ENCODE measurements around the gene ATM.
"Not testable (repeated sequence)": the region's sequence is repeated elsewhere in the genome, so short reads cannot be mapped to it uniquely, and the experiment has no call there.

Gene ATM

GRCh38 chr11:108269583-108269982 is 46.7 kb downstream of the ATM start:
- no peak for TF ChIP-seq CTCF (IDR thresholded peaks at IDR 0.05; ENCODE audit: low read depth, low read length)
- in situ Hi-C loops (cut with HindIII; ENCODE audit: low sequenced_read_pairs), result no loop called here
- no peak for DNase-seq (ENCODE audit: low read depth, low spot score)
- H3K4me3 ChIP-seq (ENCODE audit: low read depth, low read length), result no peak overlapping the region

- DNase-seq (ENCODE audit: low read depth, low spot score); in situ Hi-C loops (cut with HindIII; ENCODE audit: low sequenced_read_pairs); H3K4me3 ChIP-seq (ENCODE audit: low read depth, low read length): not testable (repeated sequence)
Observed at GRCh38 chr11:108276985-108277616, 54.2 kb downstream of the ATM start.

GRCh38 chr11:108278546-108278945 is 55.7 kb downstream of the ATM start:
- DNase-seq (ENCODE audit: low read depth, low spot score), result no peak
- in situ Hi-C loops (cut with HindIII; ENCODE audit: low sequenced_read_pairs), result no loop called here
- TF ChIP-seq CTCF (IDR thresholded peaks at IDR 0.05; ENCODE audit: low read depth, low read length), result no peak
- no peak overlapping the region for H3K4me3 ChIP-seq (ENCODE audit: low read depth, low read length)

- in situ Hi-C loops (cut with HindIII; ENCODE audit: low sequenced_read_pairs), result no loop called here
- DNase-seq (ENCODE audit: low read depth, low spot score), result no peak
- no peak for TF ChIP-seq CTCF (IDR thresholded peaks at IDR 0.05; ENCODE audit: low read depth, low read length)
- no peak overlapping the region for H3K4me3 ChIP-seq (ENCODE audit: low read depth, low read length)
Observed at GRCh38 chr11:108278954-108279353, 56.1 kb downstream of the ATM start.

GRCh38 chr11:108286370-108286769 is 63.5 kb downstream of the ATM start:
- no peak overlapping the region for H3K4me3 ChIP-seq (ENCODE audit: low read depth, low read length)
- no peak for TF ChIP-seq CTCF (IDR thresholded peaks at IDR 0.05; ENCODE audit: low read depth, low read length)
- in situ Hi-C loops (cut with HindIII; ENCODE audit: low sequenced_read_pairs), result no loop called here
- DNase-seq (ENCODE audit: low read depth, low spot score), result no peak

GRCh38 chr11:108286956-108287355 is 64.1 kb downstream of the ATM start:
- H3K4me3 ChIP-seq (ENCODE audit: low read depth, low read length), result no peak overlapping the region
- no peak for TF ChIP-seq CTCF (IDR thresholded peaks at IDR 0.05; ENCODE audit: low read depth, low read length)
- in situ Hi-C loops (cut with HindIII; ENCODE audit: low sequenced_read_pairs), result no loop called here
- DNase-seq (ENCODE audit: low read depth, low spot score), result no peak

GRCh38 chr11:108289066-108289465 is 66.2 kb downstream of the ATM start:
- DNase-seq (ENCODE audit: low read depth, low spot score); in situ Hi-C loops (cut with HindIII; ENCODE audit: low sequenced_read_pairs); H3K4me3 ChIP-seq (ENCODE audit: low read depth, low read length): not testable (repeated sequence)

GRCh38 chr11:108289699-108290098 is 66.8 kb downstream of the ATM start:
- no peak overlapping the region for H3K4me3 ChIP-seq (ENCODE audit: low read depth, low read length)
- no peak for DNase-seq (ENCODE audit: low read depth, low spot score)
- no peak for TF ChIP-seq CTCF (IDR thresholded peaks at IDR 0.05; ENCODE audit: low read depth, low read length)
- in situ Hi-C loops (cut with HindIII; ENCODE audit: low sequenced_read_pairs), result no loop called here
